HPDE6-E6E7 (cell line): ENCODE results near the gene KCNG4.

Source experiments
- DNase-seq: peaks from one replicate; pipeline ENCODE4 v3.0.0; 2011; ENCODE audit warnings: missing footprints; ENCODE audit errors: extremely low spot score

The KCNG4 gene

GRCh38 chr16:84183911-84184591, 55.8 kb downstream of the KCNG4 start:
- no peak for DNase-seq

- no peak for DNase-seq
Observed at GRCh38 chr16:84183572-84183875, 56.3 kb downstream of the KCNG4 start.

GRCh38 chr16:84182680-84183571, 56.9 kb downstream of the KCNG4 start:
- no peak for DNase-seq

GRCh38 chr16:84182104-84182503, 57.7 kb downstream of the KCNG4 start:
- no peak for DNase-seq

GRCh38 chr16:84181144-84181915, 58.5 kb downstream of the KCNG4 start:
- no peak for DNase-seq

GRCh38 chr16:84180519-84181140, 59.2 kb downstream of the KCNG4 start:
- no peak for DNase-seq

- DNase-seq, result no peak
Observed at GRCh38 chr16:84179612-84180320, 60.0 kb downstream of the KCNG4 start.

GRCh38 chr16:84178892-84179611, 60.8 kb downstream of the KCNG4 start:
- no peak for DNase-seq

GRCh38 chr16:84178146-84178765, 61.6 kb downstream of the KCNG4 start:
- DNase-seq, result no peak

GRCh38 chr16:84177741-84178073, 62.1 kb downstream of the KCNG4 start:
- DNase-seq, result no peak

GRCh38 chr16:84176192-84177053, 63.4 kb downstream of the KCNG4 start:
- peak; percentile 43 for DNase-seq

- peak; percentile 68 for DNase-seq
Observed at GRCh38 chr16:84175350-84176081, 64.3 kb downstream of the KCNG4 start.

GRCh38 chr16:84174396-84174795, 65.4 kb downstream of the KCNG4 start:
- no peak for DNase-seq

GRCh38 chr16:84169765-84170310, 70.0 kb downstream of the KCNG4 start:
- DNase-seq, result no peak
